Omental fat pad (tissue), 4 donors: Measurements from ENCODE around the gene TCP11. TPM values are rescaled to one million over a fixed set of nuclear protein-coding genes. Genes with fewer than 3 reads are reported as not detected.

ENCODE experiments used
- ATAC-seq: fragments of 150-250 bp; one replicate; pipeline ENCODE4 v1.9.1; 2016; ENCODE audit warnings: mild to moderate bottlenecking, moderate library complexity; ENCODE audit not compliant: low FRiP score
- DNase-seq: peaks from one replicate; pipeline ENCODE4 v3.0.0-alpha.2; 2019; ENCODE audit warnings: low spot score
- CTCF ChIP-seq, 3 donors: fragments of 450-650 bp; IDR thresholded peaks; one replicate each; pipeline ENCODE4 v1.5.1; 2016 to 2017; ENCODE audit warnings: antibody characterized with exemption in 3 of 3, mild to moderate bottlenecking in 3 of 3, moderate library complexity in 2 of 3
- total RNA-seq, 4 donors: library from RNA; depleted of rRNA; stranded (reverse); fragments of >200 nt; gene quantifications; one replicate each; pipeline ENCODE4 v1.1.0, GENCODE V29; 2016

The TCP11 gene
- total RNA-seq, 4 donors from 2014 or later: not detected

GRCh38 chr6:35086282-35086632, 54.9 kb downstream of the TCP11 start:
- no peak for ATAC-seq
- no peak for DNase-seq
- TF ChIP-seq CTCF (IDR thresholded peaks at IDR 0.05): no peak

- DNase-seq: no peak
- ATAC-seq: no peak
- no peak for TF ChIP-seq CTCF (IDR thresholded peaks at IDR 0.05)
Observed at GRCh38 chr6:35085359-35086281, 55.5 kb downstream of the TCP11 start.

GRCh38 chr6:35084511-35085203, 56.5 kb downstream of the TCP11 start:
- ATAC-seq: no peak
- no peak for TF ChIP-seq CTCF (IDR thresholded peaks at IDR 0.05)
- no peak for DNase-seq

- DNase-seq: no peak
- no peak for ATAC-seq
- no peak for TF ChIP-seq CTCF (IDR thresholded peaks at IDR 0.05)
Observed at GRCh38 chr6:35084041-35084491, 57.1 kb downstream of the TCP11 start.

GRCh38 chr6:35083507-35083906, 57.6 kb downstream of the TCP11 start:
- no peak for DNase-seq
- no peak for TF ChIP-seq CTCF (IDR thresholded peaks at IDR 0.05)
- ATAC-seq: no peak

GRCh38 chr6:35082733-35083403, 58.3 kb downstream of the TCP11 start:
- TF ChIP-seq CTCF (IDR thresholded peaks at IDR 0.05): no peak
- DNase-seq: no peak
- no peak for ATAC-seq
